HepG2 (cell line): ENCODE measurements around the gene RBX1. TPM values are rescaled to one million over a fixed set of nuclear protein-coding genes. Genes with fewer than 3 reads are reported as not detected.

Experiments
- CENPX ChIP-seq: sonication (generic); formaldehyde crosslinking; IDR thresholded peaks from 2 replicates; pipeline ENCODE4 v1.9.0; 2021; ENCODE audit warnings: mild to moderate bottlenecking, missing genetic modification reagents, moderate library complexity
- ETV5 ChIP-seq: IDR thresholded peaks from 2 replicates; pipeline ENCODE4 v1.6.1; 2018; ENCODE audit warnings: missing biosample characterization, missing genetic modification reagents, inconsistent platforms, borderline replicate concordance
- EZH2 ChIP-seq: conservative IDR thresholded peaks from 2 replicates; pipeline ENCODE4 v1.6.1; 2012; ENCODE audit warnings: mild to moderate bottlenecking, low read depth, low read length, moderate library complexity
- GLI4 ChIP-seq: sonication (generic); formaldehyde crosslinking; IDR thresholded peaks from 2 replicates; pipeline ENCODE4 v1.5.1; 2020; ENCODE audit warnings: missing genetic modification reagents, mild to moderate bottlenecking, moderate library complexity, borderline replicate concordance
- HMG20A ChIP-seq: IDR thresholded peaks from 2 replicates; pipeline ENCODE4 v1.6.1; 2016; ENCODE audit warnings: borderline replicate concordance
- MED8 ChIP-seq: sonication (generic); formaldehyde crosslinking; IDR thresholded peaks from 2 replicates; pipeline ENCODE4 v1.8.1; 2023; ENCODE audit warnings: mild to moderate bottlenecking, missing genetic modification reagents; ENCODE audit not compliant: insufficient replicate concordance
- NFIB ChIP-seq: sonication (generic); formaldehyde crosslinking; IDR thresholded peaks from 2 replicates; pipeline ENCODE4 v1.9.0; 2021; ENCODE audit warnings: missing genetic modification reagents, mild to moderate bottlenecking, borderline replicate concordance
- RAD51 ChIP-seq: fragments of 450-650 bp; IDR thresholded peaks from 2 replicates; pipeline ENCODE4 v1.6.1; 2016; ENCODE audit warnings: borderline replicate concordance
- SALL1 ChIP-seq: sonication (generic); formaldehyde crosslinking; IDR thresholded peaks from 2 replicates; pipeline ENCODE4 v1.8.0; 2022; ENCODE audit warnings: mild to moderate bottlenecking, missing genetic modification reagents
- SRSF9 ChIP-seq: fragments of 200-400 bp; formaldehyde crosslinking; IDR thresholded peaks from 2 replicates; pipeline ENCODE4 v1.6.1; 2018; ENCODE audit warnings: borderline replicate concordance, mild to moderate bottlenecking, low read depth, low read length; ENCODE audit not compliant: insufficient read depth, poor library complexity, severe bottlenecking
- TBL1XR1 ChIP-seq: fragments of 150-350 bp; IDR thresholded peaks from 2 replicates; pipeline ENCODE4 v1.6.1; 2014; ENCODE audit warnings: borderline replicate concordance, low read length; ENCODE audit not compliant: partially characterized antibody
- TGIF2 ChIP-seq: IDR thresholded peaks from 2 replicates; pipeline ENCODE4 v1.6.1; 2016; ENCODE audit warnings: control low read depth, missing compliant biosample characterization
- ZBTB8A ChIP-seq: sonication (generic); formaldehyde crosslinking; IDR thresholded peaks from 2 replicates; pipeline ENCODE4 v1.4.0; 2020; ENCODE audit warnings: mild to moderate bottlenecking, low read depth, missing genetic modification reagents, borderline replicate concordance
- ZFP1 ChIP-seq: IDR thresholded peaks from 2 replicates; pipeline ENCODE4 v1.6.1; 2016
- ZNF207 ChIP-seq: fragments of 450-650 bp; IDR thresholded peaks from 2 replicates; pipeline ENCODE4 v1.6.1; 2016; ENCODE audit warnings: antibody characterized with exemption, borderline replicate concordance
- ZNF569 ChIP-seq: sonication (generic); formaldehyde crosslinking; IDR thresholded peaks from 2 replicates; pipeline ENCODE4 v1.5.0; 2020; ENCODE audit warnings: mild to moderate bottlenecking, missing genetic modification reagents, moderate library complexity, borderline replicate concordance
- ZNF660 ChIP-seq: sonication (generic); formaldehyde crosslinking; IDR thresholded peaks from 2 replicates; pipeline ENCODE4 v1.5.1; 2020; ENCODE audit warnings: mild to moderate bottlenecking, low read depth, missing genetic modification reagents, borderline replicate concordance
- ZNF672 ChIP-seq: sonication (generic); formaldehyde crosslinking; IDR thresholded peaks from 2 replicates; pipeline ENCODE4 v1.8.1; 2022; ENCODE audit warnings: missing genetic modification reagents
- polyA plus RNA-seq, 8 experiments: library from polyadenylated mRNA; depleted of rRNA in 3 of 8; stranded (reverse) in 7 of 8; unstranded in 1 of 8; fragments of >200 nt; fragmentation: Illumina TruSeq in 4 of 8; extraction: Trizol in 4 of 8; gene quantifications; 2 replicates each; pipeline versions ENCODE4 v1.2.1 to v1.2.3, GENCODE V29; 2011 to 2016; ENCODE audit warnings: low read depth in 4 of 8, missing spikeins in 1 of 8, mixed read lengths in 1 of 8; ENCODE audit not compliant: insufficient read depth in 1 of 8
- total RNA-seq, 5 experiments: library from RNA; depleted of rRNA; stranded (reverse); fragments of >200 nt; fragmentation: Illumina TruSeq; extraction: Trizol; gene quantifications; 2 replicates each; pipeline ENCODE4 v1.2.3, GENCODE V29; 2016; ENCODE audit warnings: low read depth in 1 of 5
- TF ChIP-seq, protein P1 (sequence below): sonication (generic); IDR thresholded peaks from 2 replicates; pipeline ENCODE4 v1.6.1; 2016; ENCODE audit warnings: low read depth, borderline replicate concordance
- TF ChIP-seq, protein P2 (sequence below): sonication (generic); formaldehyde crosslinking; IDR thresholded peaks from 2 replicates; pipeline ENCODE4 v1.4.0; 2020; ENCODE audit warnings: missing genetic modification reagents, mild to moderate bottlenecking, borderline replicate concordance
- TF ChIP-seq, protein P3 (sequence below): sonication (generic); formaldehyde crosslinking; IDR thresholded peaks from 2 replicates; pipeline ENCODE4 v1.4.0; 2020; ENCODE audit warnings: mild to moderate bottlenecking, low read depth, missing genetic modification reagents
- TF ChIP-seq, protein P4 (sequence below): sonication (generic); formaldehyde crosslinking; IDR thresholded peaks from 2 replicates; pipeline ENCODE4 v1.5.1; 2020; ENCODE audit warnings: mild to moderate bottlenecking, missing genetic modification reagents

Gene RBX1
- total and polyA plus RNA-seq, 2 of the 13 experiments (the other 11 are each of a cell fraction or from before 2014, with no cell fraction given): 84.9 to 90.2 TPM

DNA sequence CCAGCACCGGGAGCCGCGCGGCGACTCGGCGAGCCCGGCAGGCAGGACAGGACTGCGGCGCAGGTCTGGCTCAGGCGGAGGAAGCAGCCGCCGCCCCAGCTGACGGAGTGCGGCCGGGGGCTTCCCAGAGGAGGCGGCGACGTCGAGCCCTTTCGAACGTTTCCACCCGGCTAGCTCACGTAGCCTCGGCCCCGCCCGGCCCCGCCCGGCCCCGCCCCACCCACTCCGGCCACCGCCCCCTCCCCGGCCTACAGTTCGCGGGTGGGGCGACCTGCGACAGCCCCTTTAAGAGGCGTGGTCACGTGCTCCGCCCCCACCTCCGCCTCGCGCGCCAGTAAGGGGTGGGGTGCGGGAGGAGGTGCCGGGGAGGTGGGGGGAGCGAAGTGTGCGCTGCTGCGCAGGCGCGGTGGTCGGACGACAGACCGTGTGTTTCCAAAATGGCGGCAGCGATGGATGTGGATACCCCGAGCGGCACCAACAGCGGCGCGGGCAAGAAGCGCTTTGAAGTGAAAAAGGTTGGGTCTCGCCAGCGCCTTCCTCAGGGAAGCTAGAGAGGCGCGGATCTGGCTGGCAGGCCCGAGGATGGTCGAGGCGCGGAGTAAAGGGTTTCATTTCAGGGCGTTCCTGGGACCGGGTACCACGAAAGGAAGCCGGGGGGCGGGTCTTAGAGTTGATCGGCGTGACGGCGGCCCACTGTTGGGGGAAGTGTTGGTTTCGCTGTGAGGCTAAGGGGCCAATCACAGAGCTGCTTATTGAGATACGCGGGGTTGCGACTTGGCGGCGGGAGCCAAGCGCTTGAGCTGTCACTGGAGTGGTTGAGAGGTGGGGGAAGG is at the start of gene RBX1 (continued):
- TF ChIP-seq, protein P1, sequence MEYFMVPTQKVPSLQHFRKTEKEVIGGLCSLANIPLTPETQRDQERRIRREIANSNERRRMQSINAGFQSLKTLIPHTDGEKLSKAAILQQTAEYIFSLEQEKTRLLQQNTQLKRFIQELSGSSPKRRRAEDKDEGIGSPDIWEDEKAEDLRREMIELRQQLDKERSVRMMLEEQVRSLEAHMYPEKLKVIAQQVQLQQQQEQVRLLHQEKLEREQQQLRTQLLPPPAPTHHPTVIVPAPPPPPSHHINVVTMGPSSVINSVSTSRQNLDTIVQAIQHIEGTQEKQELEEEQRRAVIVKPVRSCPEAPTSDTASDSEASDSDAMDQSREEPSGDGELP: peak; percentile 89; the same call in 1 of the 2 replicates
- TF ChIP-seq ETV5 (CRISPR knock-in tag) (peak; percentile 13), ZNF569 (CRISPR knock-in tag) (peak; percentile 42; the same call in 1 of the 2 replicates), NFIB (CRISPR knock-in tag) (no peak), MED8 (CRISPR knock-in tag) (no peak), EZH2 (no peak), ZNF660 (CRISPR knock-in tag) (no peak), ZNF672 (CRISPR knock-in tag) (no peak), ZBTB8A (CRISPR knock-in tag) (no peak), GLI4 (peak; percentile 39; the same call in 1 of the 2 replicates), TGIF2 (CRISPR knock-in tag) (no peak), ZNF207 (no peak), SRSF9 (no peak), CENPX (CRISPR knock-in tag) (no peak), TBL1XR1 (peak; percentile 17), HMG20A (no peak), SALL1 (CRISPR knock-in tag) (peak; percentile 66), ZFP1 (no peak), RAD51 (peak; percentile 78)
- TF ChIP-seq, protein P2, sequence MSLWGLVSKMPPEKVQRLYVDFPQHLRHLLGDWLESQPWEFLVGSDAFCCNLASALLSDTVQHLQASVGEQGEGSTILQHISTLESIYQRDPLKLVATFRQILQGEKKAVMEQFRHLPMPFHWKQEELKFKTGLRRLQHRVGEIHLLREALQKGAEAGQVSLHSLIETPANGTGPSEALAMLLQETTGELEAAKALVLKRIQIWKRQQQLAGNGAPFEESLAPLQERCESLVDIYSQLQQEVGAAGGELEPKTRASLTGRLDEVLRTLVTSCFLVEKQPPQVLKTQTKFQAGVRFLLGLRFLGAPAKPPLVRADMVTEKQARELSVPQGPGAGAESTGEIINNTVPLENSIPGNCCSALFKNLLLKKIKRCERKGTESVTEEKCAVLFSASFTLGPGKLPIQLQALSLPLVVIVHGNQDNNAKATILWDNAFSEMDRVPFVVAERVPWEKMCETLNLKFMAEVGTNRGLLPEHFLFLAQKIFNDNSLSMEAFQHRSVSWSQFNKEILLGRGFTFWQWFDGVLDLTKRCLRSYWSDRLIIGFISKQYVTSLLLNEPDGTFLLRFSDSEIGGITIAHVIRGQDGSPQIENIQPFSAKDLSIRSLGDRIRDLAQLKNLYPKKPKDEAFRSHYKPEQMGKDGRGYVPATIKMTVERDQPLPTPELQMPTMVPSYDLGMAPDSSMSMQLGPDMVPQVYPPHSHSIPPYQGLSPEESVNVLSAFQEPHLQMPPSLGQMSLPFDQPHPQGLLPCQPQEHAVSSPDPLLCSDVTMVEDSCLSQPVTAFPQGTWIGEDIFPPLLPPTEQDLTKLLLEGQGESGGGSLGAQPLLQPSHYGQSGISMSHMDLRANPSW: no peak
- TF ChIP-seq, protein P3, sequence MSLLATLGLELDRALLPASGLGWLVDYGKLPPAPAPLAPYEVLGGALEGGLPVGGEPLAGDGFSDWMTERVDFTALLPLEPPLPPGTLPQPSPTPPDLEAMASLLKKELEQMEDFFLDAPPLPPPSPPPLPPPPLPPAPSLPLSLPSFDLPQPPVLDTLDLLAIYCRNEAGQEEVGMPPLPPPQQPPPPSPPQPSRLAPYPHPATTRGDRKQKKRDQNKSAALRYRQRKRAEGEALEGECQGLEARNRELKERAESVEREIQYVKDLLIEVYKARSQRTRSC: no peak
- TF ChIP-seq, protein P4, sequence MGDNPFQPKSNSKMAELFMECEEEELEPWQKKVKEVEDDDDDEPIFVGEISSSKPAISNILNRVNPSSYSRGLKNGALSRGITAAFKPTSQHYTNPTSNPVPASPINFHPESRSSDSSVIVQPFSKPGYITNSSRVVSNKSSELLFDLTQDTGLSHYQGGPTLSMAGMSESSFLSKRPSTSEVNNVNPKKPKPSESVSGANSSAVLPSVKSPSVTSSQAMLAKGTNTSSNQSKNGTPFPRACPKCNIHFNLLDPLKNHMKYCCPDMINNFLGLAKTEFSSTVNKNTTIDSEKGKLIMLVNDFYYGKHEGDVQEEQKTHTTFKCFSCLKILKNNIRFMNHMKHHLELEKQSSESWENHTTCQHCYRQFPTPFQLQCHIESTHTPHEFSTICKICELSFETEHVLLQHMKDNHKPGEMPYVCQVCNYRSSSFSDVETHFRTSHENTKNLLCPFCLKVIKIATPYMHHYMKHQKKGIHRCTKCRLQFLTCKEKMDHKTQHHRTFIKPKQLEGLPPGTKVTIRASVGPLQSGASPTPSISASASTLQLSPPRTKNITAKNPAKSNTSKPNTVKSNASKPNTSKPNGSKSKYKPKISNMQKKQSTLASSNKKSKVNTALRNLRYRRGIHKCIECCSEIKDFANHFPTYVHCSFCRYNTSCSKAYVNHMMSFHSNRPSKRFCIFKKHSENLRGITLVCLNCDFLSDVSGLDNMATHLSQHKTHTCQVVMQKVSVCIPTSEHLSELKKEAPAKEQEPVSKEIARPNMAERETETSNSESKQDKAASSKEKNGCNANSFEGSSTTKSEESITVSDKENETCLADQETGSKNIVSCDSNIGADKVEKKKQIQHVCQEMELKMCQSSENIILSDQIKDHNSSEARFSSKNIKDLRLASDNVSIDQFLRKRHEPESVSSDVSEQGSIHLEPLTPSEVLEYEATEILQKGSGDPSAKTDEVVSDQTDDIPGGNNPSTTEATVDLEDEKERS (CRISPR knock-in tag): no peak
